Vagina (tissue), 2 donors: ENCODE results near the gene PAPPA2.

Experiments
- CTCF ChIP-seq, 3 experiments: fragments of 450-650 bp in 2 of 3; fragments of 200-600 bp in 1 of 3; sonication (generic) in 1 of 3; IDR thresholded peaks; one replicate each; pipeline ENCODE4 v1.5.1; 2017 to 2019; ENCODE audit warnings: antibody characterized with exemption in 3 of 3, mild to moderate bottlenecking in 2 of 3, moderate library complexity in 2 of 3
- POLR2A ChIP-seq, 2 donors: fragments of 450-650 bp; IDR thresholded peaks; one replicate each; pipeline ENCODE4 v1.6.1; 2017; ENCODE audit warnings: antibody characterized with exemption in 2 of 2, mild to moderate bottlenecking in 2 of 2, moderate library complexity in 2 of 2
- POLR2AphosphoS5 ChIP-seq, 2 donors: sonication (generic); formaldehyde crosslinking; IDR thresholded peaks; one replicate each; pipeline ENCODE4 v1.9.0; 2017; ENCODE audit warnings: antibody characterized with exemption in 2 of 2, mild to moderate bottlenecking in 2 of 2, low read depth in 1 of 2; ENCODE audit not compliant: insufficient read depth in 1 of 2

DNA sequence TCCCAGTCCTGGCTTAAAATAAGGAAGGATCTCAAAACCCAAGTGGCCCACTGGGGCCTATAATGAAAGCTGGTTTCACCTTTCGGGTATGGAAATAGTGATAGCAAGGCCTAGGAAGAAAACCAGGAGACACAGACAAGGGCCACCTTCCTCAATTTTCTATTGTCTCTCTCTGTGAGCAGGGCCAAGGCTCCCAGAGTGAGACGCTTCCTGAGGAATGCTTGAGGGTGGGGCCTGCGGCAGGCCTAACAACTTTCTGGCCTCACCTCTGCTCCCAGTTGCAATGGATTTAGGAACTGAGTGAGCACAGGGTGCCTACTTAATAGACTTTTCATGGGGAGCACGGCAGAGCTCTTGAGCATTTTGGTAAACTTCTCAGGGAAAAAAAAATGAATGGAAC, 400.6 kb downstream of the PAPPA2 start:
- TF ChIP-seq CTCF (IDR thresholded peaks at IDR 0.05) (no peak), POLR2A (IDR thresholded peaks at IDR 0.05) (no peak), POLR2AphosphoS5 (IDR thresholded peaks at IDR 0.05; ENCODE audit: insufficient read depth in 1 of 2, low read depth in 1 of 2) (no peak)
